DMS153 treated with DMSO at 0.1 percent for 48 hours (cell line): ENCODE data around the gene SUSD6.

ENCODE experiments used
- DNase-seq: peaks from one replicate; lab custom pipeline; 2025; ENCODE audit not compliant: unreplicated experiment; lab: John Stamatoyannopoulos, UW

The SUSD6 gene

DNA sequence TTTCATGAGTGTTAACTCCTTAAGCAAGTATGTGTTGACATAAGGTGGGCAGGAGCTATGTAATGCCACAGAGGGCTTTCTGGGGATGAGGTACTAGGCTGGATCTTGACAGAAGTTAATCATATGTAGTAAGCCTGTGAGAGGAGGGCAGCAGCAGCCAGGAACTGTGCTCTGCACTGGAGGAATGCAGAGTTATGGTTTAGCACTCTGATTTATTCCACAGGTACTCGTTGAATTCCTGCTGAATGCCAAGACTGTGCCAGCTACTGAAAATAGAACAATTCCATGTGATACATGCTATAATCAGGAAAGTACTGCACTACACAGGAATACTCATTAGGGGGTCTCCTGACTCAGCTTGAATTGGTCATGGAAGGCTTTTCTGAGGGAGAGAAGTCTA, 58.7 kb downstream of the SUSD6 start:
- DNase-seq: no peak

GRCh38 chr14:69671365-69672030, 60.1 kb downstream of the SUSD6 start:
- DNase-seq: no peak

DNA sequence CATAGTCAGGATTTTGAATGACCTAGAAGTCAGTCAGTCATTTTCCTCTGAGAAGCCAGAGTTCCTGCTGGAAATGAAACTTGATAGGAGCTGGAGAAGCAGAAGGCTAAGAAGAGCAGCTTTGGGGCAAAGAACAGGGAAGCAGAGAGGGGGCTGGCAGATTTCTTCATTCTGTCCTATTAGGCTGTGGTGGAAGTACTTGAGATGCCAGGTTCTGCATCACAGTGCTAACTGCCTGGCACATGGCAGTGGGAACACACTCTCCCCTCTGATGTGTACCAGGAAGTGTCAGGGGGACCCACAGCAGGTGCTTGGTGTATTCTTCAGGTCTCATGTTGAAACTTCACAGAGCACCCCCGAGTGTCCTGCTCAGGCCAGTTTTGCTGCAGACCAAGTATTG, 61.0 kb downstream of the SUSD6 start:
- no peak for DNase-seq

- no peak for DNase-seq
Measured at GRCh38 chr14:69673104-69673503, 61.7 kb downstream of the SUSD6 start.

DNA sequence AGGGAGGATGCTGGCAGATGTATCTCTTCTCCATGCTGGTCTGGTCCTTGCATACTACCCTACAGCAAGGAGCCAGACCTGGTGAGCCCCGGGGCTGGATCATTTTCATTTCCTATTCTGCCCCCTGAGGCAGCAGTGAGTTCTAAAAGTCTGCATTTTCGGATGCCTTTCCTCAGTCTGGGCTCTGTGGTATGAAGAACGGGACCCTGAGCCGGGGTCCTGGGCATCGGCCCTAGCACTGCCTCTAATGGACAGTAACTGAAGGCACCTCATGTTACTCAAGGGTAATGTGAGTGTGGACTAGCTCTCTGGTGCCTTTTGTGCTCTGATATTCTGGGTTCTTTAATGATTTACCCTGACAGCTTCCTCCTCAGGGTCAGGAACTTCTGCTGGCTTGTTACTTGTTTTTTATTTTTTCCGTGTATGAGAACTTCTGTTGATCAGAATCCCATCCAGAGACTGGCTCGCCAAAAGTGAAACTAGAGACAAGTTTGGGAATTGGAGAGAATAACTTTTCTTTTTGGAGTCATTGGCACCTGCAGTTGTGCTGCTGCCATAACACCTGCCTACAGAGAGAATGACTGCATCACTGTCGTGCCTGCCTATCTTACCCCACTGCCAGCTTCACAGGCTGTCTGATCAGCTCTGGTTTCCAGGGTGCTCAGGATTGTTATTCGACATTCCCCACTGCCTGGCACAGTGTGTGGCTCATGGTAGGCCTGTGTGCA, 62.3 kb downstream of the SUSD6 start:
- DNase-seq: no peak

GRCh38 chr14:69674546-69675244, 63.3 kb downstream of the SUSD6 start:
- no peak for DNase-seq

- no peak for DNase-seq
Measured at GRCh38 chr14:69675245-69675583, 63.8 kb downstream of the SUSD6 start.

- no peak for DNase-seq
Measured at GRCh38 chr14:69675877-69676416, 64.6 kb downstream of the SUSD6 start.

- no peak for DNase-seq
Measured at GRCh38 chr14:69676723-69677122, 65.3 kb downstream of the SUSD6 start.

- no peak for DNase-seq
Measured at GRCh38 chr14:69680297-69680696, 68.9 kb downstream of the SUSD6 start.

GRCh38 chr14:69682136-69682535, 70.7 kb downstream of the SUSD6 start:
- no peak for DNase-seq

DNA sequence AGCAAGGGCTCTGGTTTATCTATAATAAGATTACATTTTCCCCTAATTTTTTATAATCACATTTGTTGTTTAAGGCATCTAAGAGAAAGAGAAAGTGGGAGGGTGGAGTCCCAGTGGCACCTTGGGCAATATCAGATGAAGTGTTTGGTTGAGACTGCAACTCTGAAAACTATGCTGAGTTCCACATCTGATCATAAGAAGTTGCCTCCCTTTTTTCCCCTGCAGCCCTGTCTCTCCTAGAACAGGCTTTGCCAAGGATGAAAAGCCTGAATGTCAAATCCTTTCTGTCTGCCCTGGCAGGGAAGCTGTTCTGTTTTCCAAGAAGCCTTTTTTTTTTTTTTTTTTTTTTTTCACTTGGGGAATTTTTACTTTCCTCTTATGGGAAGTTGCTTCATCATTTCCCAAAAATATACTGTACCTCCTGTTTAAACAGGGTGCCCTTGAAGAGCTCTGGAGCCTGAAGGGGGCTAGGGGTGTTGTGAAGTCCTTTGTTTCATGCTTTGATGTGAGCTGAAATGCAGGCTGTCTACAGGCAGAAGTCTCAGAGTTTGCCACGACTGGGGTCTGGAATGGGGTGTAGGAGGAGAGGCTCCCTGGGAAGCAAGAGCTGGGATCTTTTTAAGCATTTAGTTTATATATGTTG, 71.3 kb downstream of the SUSD6 start:
- no peak for DNase-seq

DNA sequence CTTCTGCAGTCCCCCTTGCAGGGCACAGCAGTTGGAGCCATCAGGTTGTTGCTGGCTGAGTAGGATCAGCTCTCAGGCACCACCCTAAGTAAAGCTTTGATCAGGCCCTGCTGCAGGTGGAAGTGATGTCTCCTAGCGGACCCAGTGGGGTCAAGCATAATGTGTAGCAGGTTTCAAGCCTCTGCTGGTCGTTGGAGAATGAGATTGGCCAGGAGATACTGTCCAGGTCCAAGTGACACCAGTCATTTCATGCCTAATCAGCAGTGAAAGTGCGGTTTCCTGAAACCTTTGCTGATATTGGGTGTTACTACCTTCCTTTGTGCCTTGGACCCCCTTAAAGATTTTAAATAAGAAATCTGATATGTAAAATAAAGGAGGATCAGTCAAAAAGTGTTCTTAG, 72.6 kb downstream of the SUSD6 start:
- no peak for DNase-seq

DNA sequence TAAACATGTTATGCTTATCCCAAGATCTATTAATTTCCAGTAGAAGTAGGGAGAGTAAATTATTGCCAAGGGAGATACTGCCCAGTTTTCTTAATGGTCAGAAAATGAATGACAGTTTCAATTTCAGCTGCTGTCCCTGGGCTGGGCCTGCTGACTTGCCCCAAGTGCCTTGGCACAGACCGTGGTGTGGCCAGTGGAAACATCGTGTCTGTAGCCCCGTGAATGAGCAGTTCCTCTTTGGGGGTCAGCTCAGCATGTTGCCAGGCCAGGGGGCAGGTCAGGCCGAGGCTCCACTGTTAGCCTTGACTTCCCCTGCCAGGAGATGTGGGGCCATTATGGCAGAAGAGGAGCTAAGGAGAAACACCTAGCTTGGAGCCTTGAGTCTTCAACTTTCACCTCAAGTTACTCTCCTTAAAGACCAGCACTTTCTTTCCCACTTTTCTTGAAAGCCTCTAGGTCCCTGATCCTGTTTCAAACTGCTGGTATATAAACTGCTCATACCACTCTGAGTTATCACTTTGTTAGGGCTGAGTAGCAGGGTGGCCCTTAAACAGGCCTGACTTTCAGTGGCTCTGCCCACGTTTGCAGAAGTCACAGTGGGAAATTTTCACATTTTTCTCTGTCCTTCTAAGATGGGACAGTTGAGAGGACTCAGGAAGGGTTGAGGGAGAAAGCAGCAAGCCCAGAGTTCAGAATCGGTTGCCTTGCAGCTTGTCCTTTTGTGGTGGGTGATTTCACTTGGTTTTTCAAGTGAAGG, 73.2 kb downstream of the SUSD6 start:
- DNase-seq: no peak

- DNase-seq: no peak
Measured at GRCh38 chr14:69685218-69685616, 73.8 kb downstream of the SUSD6 start.

- DNase-seq: peak; percentile 58
Measured at GRCh38 chr14:69685716-69686115, 74.3 kb downstream of the SUSD6 start.

DNA sequence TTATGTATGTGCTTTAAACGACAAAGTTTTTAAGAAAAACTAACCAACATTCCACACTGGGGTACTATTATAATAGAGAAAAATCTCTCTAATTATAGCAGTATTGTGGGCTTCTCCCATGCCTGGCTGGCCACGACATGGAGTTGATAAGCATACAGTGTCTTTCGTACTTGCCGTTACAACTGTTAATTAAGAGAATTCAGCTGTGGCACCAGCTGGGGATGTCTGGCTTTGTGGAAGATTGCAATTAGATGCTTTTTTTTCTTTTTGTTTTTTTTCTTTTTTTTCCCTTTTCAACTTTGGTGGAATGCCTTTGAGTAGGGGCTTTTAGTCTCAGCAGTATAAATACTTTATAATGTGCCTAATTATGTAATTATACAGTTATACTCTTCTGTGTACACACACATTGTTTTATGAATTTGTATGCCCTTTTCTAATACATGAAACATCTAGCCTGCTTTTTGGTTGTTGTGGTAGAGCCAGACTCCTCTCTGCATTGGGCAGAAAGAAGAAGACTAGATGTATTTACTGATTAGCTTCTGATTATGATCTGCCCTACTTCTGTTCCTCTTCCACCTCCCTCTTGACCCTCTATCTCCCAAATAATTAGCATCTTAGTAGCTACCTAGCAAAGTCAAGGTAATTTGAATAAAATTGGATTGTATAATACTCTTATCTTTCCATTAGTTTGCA, 76.4 kb downstream of the SUSD6 start:
- no peak for DNase-seq

DNA sequence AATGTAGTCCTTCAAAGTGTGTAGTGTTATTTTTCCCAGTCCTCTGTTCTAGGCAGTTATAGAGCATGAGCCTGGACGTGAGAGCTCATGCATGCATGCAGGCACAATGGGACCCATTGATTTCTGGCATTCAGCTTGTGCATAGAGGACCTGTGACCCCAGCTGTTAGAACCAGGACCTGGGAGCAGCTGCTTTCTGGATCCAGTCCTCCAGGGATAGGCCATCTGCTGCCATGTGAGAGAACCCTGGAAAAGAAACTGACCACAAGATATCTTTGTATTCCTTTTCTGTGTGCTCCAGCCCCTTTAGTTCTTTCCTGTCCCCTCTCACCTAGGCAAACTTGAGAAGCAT, 76.9 kb downstream of the SUSD6 start:
- DNase-seq: no peak

GRCh38 chr14:69690042-69690441, 78.6 kb downstream of the SUSD6 start:
- no peak for DNase-seq

GRCh38 chr14:69692594-69692993, 81.2 kb downstream of the SUSD6 start:
- no peak for DNase-seq
